GM12873 (cell line): Measurements from ENCODE around the gene PKIB.

Experiments used
- CTCF ChIP-seq: IDR thresholded peaks from 2 replicates; pipeline ENCODE4 v1.5.1; 2012; ENCODE audit warnings: low read depth, mild to moderate bottlenecking, moderate library complexity, low read length, control low read depth; ENCODE audit not compliant: insufficient read depth; ENCODE audit errors: missing control alignments

Gene PKIB

GRCh38 chr6:122620902-122621301 is 10.7 kb downstream of the PKIB start:
- TF ChIP-seq CTCF = no peak

DNA sequence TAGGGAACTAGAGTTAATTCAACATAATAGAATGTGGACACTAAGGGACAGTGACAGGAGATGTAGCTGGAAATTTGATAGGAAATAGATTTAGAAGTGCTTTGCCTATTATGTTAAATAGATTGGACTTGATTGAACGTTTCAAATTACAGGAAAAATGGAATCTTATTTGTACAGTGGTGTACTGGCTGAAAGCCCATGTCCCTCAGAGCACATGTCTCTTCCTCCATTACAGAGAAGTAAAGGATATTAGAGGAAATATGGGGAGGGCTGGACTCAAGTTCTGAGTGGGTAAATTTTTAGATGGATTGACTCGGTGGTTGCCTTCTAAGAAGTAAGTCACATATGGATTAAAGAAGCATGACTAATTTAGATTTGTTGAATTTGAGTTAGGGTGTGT is 11.4 kb downstream of the PKIB start:
- no peak for TF ChIP-seq CTCF

DNA sequence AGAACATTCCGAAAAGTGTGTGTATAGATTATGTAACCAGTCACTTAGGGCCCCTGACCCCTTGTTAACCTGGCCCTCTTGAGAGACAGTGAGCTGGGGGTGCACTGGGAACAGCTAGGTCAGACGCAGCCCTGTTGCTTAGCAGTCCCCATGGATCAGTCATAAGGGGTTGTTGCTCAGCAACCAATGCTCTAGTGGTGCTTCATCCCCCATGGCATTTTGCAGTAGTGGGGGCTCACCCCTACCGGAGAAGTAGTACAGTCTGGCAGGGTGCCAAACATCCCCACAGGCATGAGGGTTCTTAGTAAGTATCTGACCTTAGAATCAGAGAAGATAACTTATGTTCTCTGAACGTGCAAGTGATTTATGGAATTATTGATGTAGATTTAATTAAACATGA is 12.3 kb downstream of the PKIB start:
- no peak for TF ChIP-seq CTCF

- no peak for TF ChIP-seq CTCF
Observed at GRCh38 chr6:122623279-122623678, 13.1 kb downstream of the PKIB start.

- TF ChIP-seq CTCF = no peak
Observed at GRCh38 chr6:122624853-122625252, 14.6 kb downstream of the PKIB start.

- TF ChIP-seq CTCF = no peak
Observed at GRCh38 chr6:122628714-122629113, 18.5 kb downstream of the PKIB start.

- no peak for TF ChIP-seq CTCF
Observed at GRCh38 chr6:122631571-122632249, 21.5 kb downstream of the PKIB start.

DNA sequence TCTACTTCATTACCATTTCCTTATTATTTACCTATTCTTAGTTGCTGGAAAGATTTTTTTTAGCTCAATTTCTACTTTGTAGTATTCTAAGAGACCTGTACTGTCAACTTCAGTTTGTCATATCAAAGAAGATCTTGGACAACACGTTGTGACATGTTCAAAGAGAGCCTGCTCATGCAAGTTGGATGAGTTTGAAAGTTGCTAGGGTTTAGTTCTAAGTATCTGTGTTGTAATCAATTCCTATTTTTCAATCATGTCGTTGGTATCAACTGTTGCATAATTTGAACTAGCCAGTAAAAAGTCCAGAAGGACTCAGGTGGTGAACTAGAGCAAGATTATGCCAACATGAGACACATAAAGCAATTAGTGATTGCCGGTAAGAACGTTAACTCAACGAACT is 30.2 kb downstream of the PKIB start:
- no peak for TF ChIP-seq CTCF
